Thoracic aorta (tissue), 2 donors: ENCODE measurements around the gene EPYC. TPM values are rescaled to one million over a fixed set of nuclear protein-coding genes. Genes with fewer than 3 reads are reported as not detected.

Source experiments
- ATAC-seq: fragments of 150-250 bp; one replicate; pipeline ENCODE4 v1.8.0; 2017; ENCODE audit warnings: low read depth; ENCODE audit not compliant: insufficient number of reproducible peaks, low FRiP score
- DNase-seq: peaks from one replicate; pipeline ENCODE4 v3.0.0-alpha.2; 2020; ENCODE audit warnings: low spot score
- H3K27ac ChIP-seq, 2 donors: fragments of 200-600 bp; sonication (generic); 1 replicate in 1 of 2; 2 replicates in 1 of 2; pipeline ENCODE4 v1.5.1; 2016; ENCODE audit warnings: mild to moderate bottlenecking in 2 of 2, moderate library complexity in 2 of 2
- H3K27me3 ChIP-seq: fragments of 200-600 bp; sonication (generic); replicated peaks from 2 replicates; pipeline ENCODE4 v1.6.0; 2016; ENCODE audit warnings: mild to moderate bottlenecking; ENCODE audit not compliant: insufficient read depth
- H3K36me3 ChIP-seq: fragments of 200-600 bp; sonication (generic); one replicate; pipeline ENCODE4 v1.5.1; 2016
- H3K4me1 ChIP-seq, 2 donors: fragments of 200-600 bp; sonication (generic); 1 replicate in 1 of 2; 2 replicates in 1 of 2; pipeline versions ENCODE4 v1.5.1 to v1.6.0; 2016; ENCODE audit warnings: low read depth in 2 of 2, mild to moderate bottlenecking in 1 of 2; ENCODE audit not compliant: control insufficient read depth in 1 of 2
- H3K4me3 ChIP-seq: fragments of 200-600 bp; sonication (generic); 2 replicates; pipeline ENCODE4 v1.5.1; 2016; ENCODE audit warnings: mild to moderate bottlenecking
- H3K9me3 ChIP-seq: fragments of 200-600 bp; sonication (generic); 2 replicates; pipeline ENCODE4 v1.5.1; 2016
- CTCF ChIP-seq: fragments of 200-600 bp; sonication (generic); IDR thresholded peaks from one replicate; pipeline ENCODE4 v1.5.1; 2019; ENCODE audit warnings: antibody characterized with exemption
- total RNA-seq, 2 donors: library from RNA; depleted of rRNA; stranded (reverse); fragments of >200 nt; gene quantifications; one replicate each; pipeline versions ENCODE4 v1.1.0 to v1.2.3, GENCODE V29; 2016

Gene EPYC
- total RNA-seq, 2 donors from 2014 or later, result not detected

- no peak for TF ChIP-seq CTCF
- DNase-seq (no peak), ATAC-seq (no peak)
- no peaks in the 10 kb centered on the region for H3K27me3 ChIP-seq
- H3K9me3 ChIP-seq, result no peaks in the 10 kb centered on the region
- no peaks in the 10 kb centered on the region for H3K4me1 ChIP-seq
- no peaks in the 10 kb centered on the region for H3K36me3 ChIP-seq
- no peak overlapping the region for H3K4me3 ChIP-seq
- no peak overlapping the region for H3K27ac ChIP-seq
These were observed 34.9 kb downstream of the EPYC start for GRCh38 chr12:90969851-90970250.

- no peak for DNase-seq
- no peaks in the 10 kb centered on the region for H3K27me3 ChIP-seq
These were observed 35.4 kb downstream of the EPYC start for GRCh38 chr12:90969346-90969745.

GRCh38 chr12:90965204-90965603, 39.6 kb downstream of the EPYC start:
- Histone ChIP-seq H3K27ac (no peak overlapping the region), H3K4me3 (no peak overlapping the region), H3K36me3 (no peaks in the 10 kb centered on the region), H3K27me3 (no peaks in the 10 kb centered on the region), H3K9me3 (no peaks in the 10 kb centered on the region), H3K4me1 (no peaks in the 10 kb centered on the region)
- DNase-seq (no peak), ATAC-seq (no peak)
- no peak for TF ChIP-seq CTCF

More at GRCh38 chr12:90969346-90969745, 35.4 kb downstream of the EPYC start:
- no peaks in the 10 kb centered on the region for H3K36me3 ChIP-seq
- TF ChIP-seq CTCF, result no peak
- no peaks in the 10 kb centered on the region for H3K9me3 ChIP-seq
- no peak overlapping the region for H3K27ac ChIP-seq
- ATAC-seq, result no peak
- H3K4me1 ChIP-seq, result no peaks in the 10 kb centered on the region
- H3K4me3 ChIP-seq, result no peak overlapping the region

GRCh38 chr12:90964616-90965015, 40.2 kb downstream of the EPYC start:
- Histone ChIP-seq H3K4me1 (no peaks in the 10 kb centered on the region), H3K27ac (no peak overlapping the region), H3K36me3 (no peaks in the 10 kb centered on the region), H3K4me3 (no peak overlapping the region), H3K9me3 (no peaks in the 10 kb centered on the region), H3K27me3 (no peaks in the 10 kb centered on the region)
- DNase-seq, result no peak
- TF ChIP-seq CTCF, result no peak
- ATAC-seq, result no peak

DNA sequence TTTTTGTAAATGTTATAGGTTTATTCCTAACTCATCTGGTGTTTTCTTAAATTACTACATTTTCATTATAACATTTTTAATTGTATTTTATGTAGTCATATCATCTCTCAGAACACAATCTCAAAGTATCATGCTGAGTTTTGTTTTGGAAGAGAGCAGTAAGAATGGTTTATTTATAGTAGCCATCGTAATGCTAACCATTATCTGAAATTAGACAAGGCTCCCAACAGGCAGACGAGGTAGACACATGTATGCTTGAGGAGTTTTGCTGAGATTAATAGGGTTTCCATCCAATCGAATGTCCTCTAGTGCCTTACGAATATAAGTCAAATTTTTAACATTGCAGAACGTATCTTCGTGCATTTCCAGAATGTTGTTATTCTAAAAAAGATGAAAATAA, 40.8 kb downstream of the EPYC start:
- Histone ChIP-seq H3K27ac (no peak overlapping the region), H3K27me3 (no peaks in the 10 kb centered on the region), H3K36me3 (no peaks in the 10 kb centered on the region), H3K4me1 (no peaks in the 10 kb centered on the region), H3K9me3 (no peaks in the 10 kb centered on the region), H3K4me3 (no peak overlapping the region)
- ATAC-seq (no peak), DNase-seq (no peak)
- TF ChIP-seq CTCF, result no peak
